ENCODE data around the gene MAP3K4. TPM values are rescaled to one million over a fixed set of nuclear protein-coding genes. Genes with fewer than 3 reads are reported as not detected.
"Not testable (repeated sequence)": the region's sequence is repeated elsewhere in the genome, so short reads cannot be mapped to it uniquely, and the experiment has no call there.

Gene MAP3K4
- total RNA-seq, 2 experiments from 2014 or later: 46.2 to 53.7 TPM

DNA sequence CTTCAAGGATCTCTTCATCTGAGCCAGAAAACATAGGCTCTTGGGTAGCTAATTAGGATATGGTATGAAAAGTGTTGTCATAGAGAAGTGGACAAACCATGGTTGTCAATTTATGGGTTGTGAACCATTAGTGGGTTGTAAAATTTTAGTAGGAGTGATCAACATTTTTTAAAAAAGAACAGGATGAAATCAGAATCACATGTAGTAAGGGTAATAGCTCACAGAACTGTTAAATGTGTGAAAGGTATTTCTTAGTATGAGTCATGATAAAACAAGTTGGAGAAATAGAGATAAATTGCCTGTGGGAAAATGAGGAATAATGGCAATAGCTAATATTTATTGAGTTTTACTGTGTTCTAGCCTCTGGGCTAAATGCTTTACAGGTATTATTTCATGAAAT, 113.4 kb downstream of the MAP3K4 start:
- peaks cover 2% of the 10 kb centered on the region for H3K9me3 Mint-ChIP-seq
- H3K4me1 Mint-ChIP-seq: peaks cover 3% of the 10 kb centered on the region
- no peak overlapping the region for H3K4me3 Mint-ChIP-seq
- peaks cover 21% of the 10 kb centered on the region for H3K36me3 Mint-ChIP-seq
- no peaks in the 10 kb centered on the region for H3K27me3 Mint-ChIP-seq
- POLR2A ChIA-PET: no interaction called here
- no peak overlapping the region for H3K27ac Mint-ChIP-seq
- DNase-seq (no peak), ATAC-seq (ENCODE audit: low read depth) (no peak)

DNA sequence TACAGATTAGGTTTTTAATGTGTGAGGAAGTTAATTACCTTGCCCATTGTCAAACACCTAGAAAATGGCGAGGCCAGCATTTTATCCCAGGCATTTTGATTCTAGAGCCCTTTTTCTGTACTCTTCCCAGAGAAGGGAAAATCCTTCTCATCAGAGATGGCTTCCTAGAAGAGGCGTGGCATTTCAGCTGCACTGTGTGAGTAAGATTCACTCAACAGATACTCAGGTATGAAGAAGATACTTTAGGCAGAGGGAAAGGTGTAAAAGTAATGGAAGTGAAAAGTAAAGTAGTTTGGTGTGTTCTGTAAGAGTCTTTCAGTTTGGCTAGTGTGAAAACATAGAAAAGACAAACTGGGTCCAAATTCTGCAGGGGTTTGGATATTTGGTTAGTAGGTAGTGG, 113.8 kb downstream of the MAP3K4 start:
- Mint-ChIP-seq H3K9me3 (peaks cover 2% of the 10 kb centered on the region), H3K36me3 (peaks cover 25% of the 10 kb centered on the region), H3K27ac (no peak overlapping the region), H3K4me3 (no peak overlapping the region), H3K4me1 (peaks cover 3% of the 10 kb centered on the region), H3K27me3 (no peaks in the 10 kb centered on the region)
- POLR2A ChIA-PET: no interaction called here
- no peak for ATAC-seq (ENCODE audit: low read depth)
- DNase-seq: no peak

DNA sequence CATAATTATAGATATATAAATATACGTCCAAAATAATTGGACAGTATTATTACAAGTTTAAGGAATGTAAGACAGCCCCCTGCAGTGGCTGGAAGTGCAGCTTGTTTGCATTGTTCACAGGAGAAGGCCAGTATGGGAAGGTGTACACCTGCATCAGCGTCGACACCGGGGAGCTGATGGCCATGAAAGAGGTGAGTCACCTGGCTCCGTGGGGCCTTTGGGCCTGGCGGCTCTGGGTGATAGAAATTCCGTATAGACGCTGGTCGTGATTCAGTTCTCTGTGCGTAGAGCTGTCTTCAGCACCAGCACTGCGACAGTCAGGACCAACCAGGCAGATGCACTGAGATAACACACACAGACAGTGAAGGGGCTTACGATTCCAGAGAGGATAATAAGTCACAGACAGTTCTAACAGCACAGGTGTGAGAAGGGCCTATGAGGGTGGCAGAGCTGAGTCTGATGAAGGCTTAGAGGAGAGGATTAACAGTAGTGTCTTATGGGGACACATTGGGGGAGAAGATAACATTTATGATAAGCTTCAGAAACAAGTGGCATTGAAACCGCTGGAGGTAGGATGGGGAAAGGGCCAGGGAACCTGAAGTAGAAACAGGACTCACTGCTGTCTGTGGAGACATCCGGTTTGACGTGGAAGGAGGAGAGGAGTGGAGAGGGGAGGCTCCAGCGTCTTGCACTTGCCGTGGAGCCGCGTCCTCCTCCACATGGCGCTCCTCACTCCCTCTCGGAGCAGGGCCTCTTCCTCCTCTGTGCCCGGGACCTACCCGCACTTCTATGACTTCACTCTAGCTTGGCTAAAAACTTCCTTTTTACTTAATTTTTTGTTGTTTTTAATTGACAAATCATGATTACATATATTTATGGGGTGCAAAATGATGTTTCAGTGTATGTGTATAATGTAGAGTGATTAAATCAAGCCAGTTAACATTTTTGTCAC, 116.5 kb downstream of the MAP3K4 start:
- ATAC-seq (ENCODE audit: low read depth) (no peak), DNase-seq (no peak)
- H3K36me3 Mint-ChIP-seq: peaks cover 32% of the 10 kb centered on the region
- no peaks in the 10 kb centered on the region for H3K27me3 Mint-ChIP-seq
- H3K4me3 Mint-ChIP-seq: no peak overlapping the region
- H3K27ac Mint-ChIP-seq: no peak overlapping the region
- POLR2A ChIA-PET: no interaction called here
- H3K4me1 Mint-ChIP-seq: peaks cover 14% of the 10 kb centered on the region
- peaks cover 2% of the 10 kb centered on the region for H3K9me3 Mint-ChIP-seq

DNA sequence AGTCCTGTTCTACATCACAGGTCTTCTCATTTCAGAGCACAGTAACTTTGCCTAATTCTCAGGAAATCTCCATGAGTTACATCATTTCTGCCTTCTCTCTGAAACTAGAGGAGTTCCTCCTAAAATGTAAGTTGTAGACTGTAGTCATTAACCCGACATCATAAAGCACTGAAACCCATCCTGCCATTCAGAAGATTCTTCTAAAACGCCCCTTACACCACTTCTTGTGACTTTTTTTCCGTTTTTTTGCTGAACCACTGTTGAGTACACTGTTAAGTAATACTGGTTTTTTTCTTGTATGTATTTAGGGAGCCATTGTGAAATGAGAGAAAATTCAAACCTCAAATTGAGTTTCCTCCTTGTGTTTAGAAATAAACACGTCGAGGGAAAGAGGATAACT, 117.3 kb downstream of the MAP3K4 start:
- Mint-ChIP-seq H3K36me3 (peaks cover 27% of the 10 kb centered on the region), H3K4me3 (no peak overlapping the region), H3K27me3 (no peaks in the 10 kb centered on the region), H3K27ac (no peak overlapping the region), H3K4me1 (peaks cover 14% of the 10 kb centered on the region), H3K9me3 (no peaks in the 10 kb centered on the region)
- no peak for ATAC-seq (ENCODE audit: low read depth)
- POLR2A ChIA-PET: no interaction called here
- no peak for DNase-seq

DNA sequence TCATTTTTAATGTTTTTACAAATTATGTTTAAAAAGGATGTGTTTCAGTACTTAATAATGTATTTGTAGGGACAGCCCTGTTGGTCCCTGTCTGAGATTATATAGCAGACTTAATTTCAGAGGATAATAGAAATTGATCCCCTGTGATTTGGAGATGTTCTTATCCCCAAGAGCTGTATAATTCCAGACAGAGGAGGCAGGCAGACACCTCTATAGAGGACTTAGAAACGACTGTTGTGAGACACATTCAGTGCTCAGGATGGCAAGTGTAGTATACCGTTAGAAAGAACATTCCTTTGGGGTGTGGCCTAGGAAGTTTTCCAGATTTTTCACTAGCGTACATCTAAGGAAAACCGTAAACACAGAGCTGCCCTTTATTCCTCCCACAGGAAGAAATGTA, 117.8 kb downstream of the MAP3K4 start:
- H3K27me3 Mint-ChIP-seq: no peaks in the 10 kb centered on the region

DNA sequence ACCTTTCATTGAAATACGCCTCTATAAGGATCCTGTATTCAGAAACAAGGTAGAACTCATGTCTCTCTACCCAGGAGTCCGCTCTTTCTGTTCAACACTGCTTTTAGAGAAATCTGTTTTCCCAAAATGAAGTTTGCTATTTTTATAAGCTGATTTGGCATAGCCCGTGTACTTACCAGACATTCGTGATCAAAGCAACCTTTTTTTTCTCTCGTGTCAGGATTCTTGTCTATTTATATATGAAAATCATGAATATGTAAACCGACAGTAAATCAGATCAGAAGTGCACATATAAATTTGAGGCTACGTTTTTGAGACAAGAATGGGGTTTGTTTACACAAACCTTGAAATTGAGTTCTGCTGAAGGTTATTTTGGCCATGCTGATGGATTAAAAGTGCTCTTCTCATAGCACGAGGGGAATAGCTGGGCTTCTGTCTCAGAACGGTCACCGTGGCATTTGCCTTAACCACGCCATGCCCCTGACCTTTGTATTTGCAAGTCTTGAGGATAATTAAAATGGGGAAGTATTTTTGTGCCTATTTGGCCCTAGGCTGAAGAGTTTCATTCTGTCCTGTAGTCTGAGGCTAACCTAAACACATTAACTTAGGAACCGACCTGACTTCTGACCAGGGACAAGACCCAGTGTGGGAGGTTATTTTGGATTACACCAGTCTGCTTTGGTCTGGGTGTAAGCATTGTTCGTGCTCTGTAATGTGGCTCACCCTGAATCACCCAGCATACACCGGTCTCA, 118.6 kb downstream of the MAP3K4 start:
- DNase-seq (no peak), ATAC-seq (ENCODE audit: low read depth) (no peak)
- Mint-ChIP-seq H3K4me3 (no peak overlapping the region), H3K27me3 (no peaks in the 10 kb centered on the region), H3K4me1 (peaks cover 11% of the 10 kb centered on the region), H3K9me3 (no peaks in the 10 kb centered on the region), H3K36me3 (peaks cover 24% of the 10 kb centered on the region), H3K27ac (no peak overlapping the region)
- POLR2A ChIA-PET: no interaction called here

More for the DNA sequence above, 117.8 kb downstream of the MAP3K4 start:
- H3K27ac Mint-ChIP-seq: no peak overlapping the region
- ATAC-seq (ENCODE audit: low read depth) (no peak), DNase-seq (no peak)
- peaks cover 14% of the 10 kb centered on the region for H3K4me1 Mint-ChIP-seq
- H3K9me3 Mint-ChIP-seq: no peaks in the 10 kb centered on the region
- no peak overlapping the region for H3K4me3 Mint-ChIP-seq
- H3K36me3 Mint-ChIP-seq: peaks cover 27% of the 10 kb centered on the region
- POLR2A ChIA-PET: no interaction called here

DNA sequence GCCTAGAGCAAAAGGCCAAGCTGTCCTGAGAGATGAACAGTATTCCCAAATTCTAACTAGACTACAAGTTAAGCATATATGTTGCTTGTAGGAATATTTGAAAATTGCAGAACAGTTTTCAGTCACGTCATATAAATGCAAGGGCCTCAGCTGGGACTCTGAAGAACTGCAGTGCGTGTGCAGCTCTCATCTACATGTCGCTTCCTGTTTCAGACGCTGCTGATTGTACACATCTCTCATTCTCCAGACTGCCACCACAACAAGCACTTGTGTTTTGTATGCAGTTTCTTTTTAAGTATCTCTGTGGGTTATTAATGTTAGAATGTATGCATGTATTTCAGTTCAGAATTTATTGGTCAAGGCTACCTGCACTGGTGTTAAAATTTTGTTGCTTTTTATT, 119.7 kb downstream of the MAP3K4 start:
- DNase-seq: no peak
- Mint-ChIP-seq H3K27ac (peak overlapping the region; percentile 83), H3K4me3 (peak overlapping the region; percentile 10), H3K27me3 (no peaks in the 10 kb centered on the region), H3K36me3 (peaks cover 30% of the 10 kb centered on the region), H3K4me1 (peaks cover 12% of the 10 kb centered on the region), H3K9me3 (no peaks in the 10 kb centered on the region)
- peak; percentile 96 for ATAC-seq (ENCODE audit: low read depth)
- POLR2A ChIA-PET: interaction anchor here (1.5 kb wide), 1 partner anchor 163 kb away, joined by 5 read pairs; the partner anchor contains the start of gene AGPAT4

DNA sequence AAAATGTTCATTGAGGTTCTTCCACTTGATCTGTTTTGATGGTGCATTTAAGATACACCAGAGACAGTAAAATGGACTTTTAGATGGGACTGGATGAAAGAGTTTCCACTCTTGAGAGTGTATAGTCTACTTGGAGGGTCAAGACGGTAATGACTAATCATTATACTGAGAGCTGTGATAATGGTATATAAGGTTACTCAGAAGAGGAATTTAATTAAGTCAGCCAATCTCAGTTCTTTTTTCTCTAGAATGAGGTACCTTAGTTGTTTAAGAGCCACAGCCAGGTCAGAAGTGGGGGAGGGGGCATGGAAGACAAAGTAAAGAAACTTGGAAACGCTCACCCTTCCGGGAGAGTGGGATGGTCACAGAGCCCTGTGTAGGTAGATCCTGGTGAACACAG, 123.9 kb downstream of the MAP3K4 start:
- no peaks in the 10 kb centered on the region for H3K27me3 Mint-ChIP-seq
- peaks cover 37% of the 10 kb centered on the region for H3K36me3 Mint-ChIP-seq
- peaks cover 4% of the 10 kb centered on the region for H3K9me3 Mint-ChIP-seq
- ATAC-seq (ENCODE audit: low read depth) (no peak), DNase-seq (no peak)
- peaks cover 12% of the 10 kb centered on the region for H3K4me1 Mint-ChIP-seq
- H3K27ac Mint-ChIP-seq: no peak overlapping the region
- H3K4me3 Mint-ChIP-seq: no peak overlapping the region
- POLR2A ChIA-PET: no interaction called here

DNA sequence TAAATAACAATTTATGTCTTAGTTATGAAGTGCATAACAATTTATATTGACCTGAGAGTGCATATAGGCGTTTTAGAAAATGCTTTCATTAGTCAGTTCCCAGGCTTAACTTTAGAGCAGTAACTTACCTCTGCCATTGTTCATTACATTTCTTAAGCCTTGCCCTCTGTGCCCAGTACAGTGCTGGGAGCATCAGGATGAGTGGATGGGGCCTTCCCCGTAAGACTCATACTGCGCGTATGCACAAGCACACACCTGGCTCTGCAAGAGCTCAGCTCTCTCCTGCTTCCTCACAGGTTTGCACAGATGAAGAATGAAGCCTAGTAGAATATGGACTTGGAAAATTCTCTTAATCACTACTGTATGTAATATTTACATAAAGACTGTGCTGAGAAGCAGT, 125.0 kb downstream of the MAP3K4 start:
- no peak overlapping the region for H3K4me3 Mint-ChIP-seq
- H3K4me1 Mint-ChIP-seq: peaks cover 5% of the 10 kb centered on the region
- POLR2A ChIA-PET: no interaction called here
- H3K27me3 Mint-ChIP-seq: no peaks in the 10 kb centered on the region
- no peak for DNase-seq
- H3K27ac Mint-ChIP-seq: no peak overlapping the region
- peaks cover 44% of the 10 kb centered on the region for H3K36me3 Mint-ChIP-seq
- ATAC-seq (ENCODE audit: low read depth): no peak
- H3K9me3 Mint-ChIP-seq: peaks cover 8% of the 10 kb centered on the region

DNA sequence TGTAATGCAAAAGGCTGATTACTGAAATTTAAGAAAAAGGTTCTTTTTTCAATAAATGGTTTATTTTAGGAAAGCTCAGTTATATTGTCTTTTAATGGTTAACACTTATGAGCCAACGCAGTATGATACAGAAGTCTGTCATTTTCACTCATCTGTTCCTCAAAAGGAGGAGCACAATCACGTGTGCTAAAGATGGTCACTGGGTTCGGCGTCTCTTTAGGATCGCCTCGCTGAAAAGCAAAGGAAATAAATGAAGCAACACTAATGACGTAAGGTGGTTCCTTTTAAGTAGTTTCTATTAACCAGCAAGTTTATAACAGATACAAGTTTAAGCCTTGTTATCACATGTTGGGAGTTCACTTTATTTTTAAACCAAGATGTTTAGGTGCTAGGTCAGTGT, 125.7 kb downstream of the MAP3K4 start:
- H3K27ac Mint-ChIP-seq: no peak overlapping the region
- DNase-seq (no peak), ATAC-seq (ENCODE audit: low read depth) (no peak)
- H3K27me3 Mint-ChIP-seq: no peaks in the 10 kb centered on the region
- POLR2A ChIA-PET: no interaction called here
- peaks cover 1% of the 10 kb centered on the region for H3K4me1 Mint-ChIP-seq
- H3K36me3 Mint-ChIP-seq: peaks cover 48% of the 10 kb centered on the region
- H3K4me3 Mint-ChIP-seq: no peak overlapping the region
- peaks cover 12% of the 10 kb centered on the region for H3K9me3 Mint-ChIP-seq

DNA sequence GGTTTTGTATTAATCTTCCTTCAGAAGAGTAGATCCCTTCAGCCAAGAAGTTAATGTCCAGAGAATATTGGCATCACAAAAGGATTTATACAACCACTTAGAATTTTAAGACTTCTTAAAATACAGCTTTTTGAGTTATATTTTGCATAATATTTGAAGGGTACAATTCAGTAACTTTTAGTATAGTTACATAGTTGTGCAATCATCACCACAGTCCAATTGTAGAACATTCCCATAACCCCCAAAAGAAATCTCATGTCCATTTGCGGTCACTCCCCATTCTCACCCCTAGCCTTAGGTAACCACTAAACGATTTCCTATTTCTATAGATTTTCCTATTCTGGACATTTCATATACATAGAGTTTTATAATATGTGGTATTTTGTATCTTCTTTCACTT, 126.4 kb downstream of the MAP3K4 start:
- H3K27ac Mint-ChIP-seq: no peak overlapping the region
- peaks cover 12% of the 10 kb centered on the region for H3K9me3 Mint-ChIP-seq
- no peak overlapping the region for H3K4me3 Mint-ChIP-seq
- H3K27me3 Mint-ChIP-seq: no peaks in the 10 kb centered on the region
- peaks cover 46% of the 10 kb centered on the region for H3K36me3 Mint-ChIP-seq
- peaks cover 1% of the 10 kb centered on the region for H3K4me1 Mint-ChIP-seq
- POLR2A ChIA-PET: no interaction called here
- no peak for ATAC-seq (ENCODE audit: low read depth)
- no peak for DNase-seq

DNA sequence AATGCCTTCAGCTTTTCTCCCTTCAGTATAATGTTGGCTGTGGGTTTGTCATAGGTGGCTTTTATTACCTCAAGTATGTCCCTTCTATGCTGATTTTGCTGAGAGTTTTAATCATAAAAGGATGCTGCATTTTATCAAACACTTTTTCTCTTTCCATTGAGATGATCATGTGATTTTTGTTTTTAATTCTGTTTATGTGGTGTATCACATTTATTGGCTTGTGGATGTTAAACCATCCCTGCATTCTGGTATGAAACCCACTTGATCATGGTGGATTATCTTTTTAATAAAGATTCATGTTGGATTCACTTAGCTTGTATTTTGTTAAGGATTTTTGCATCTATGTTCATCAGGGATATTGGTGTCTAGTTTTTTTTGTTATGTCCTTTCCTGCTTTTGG, 131.8 kb downstream of the MAP3K4 start:
- H3K4me1 Mint-ChIP-seq; ATAC-seq (ENCODE audit: low read depth); POLR2A ChIA-PET; H3K4me3 Mint-ChIP-seq; H3K27ac Mint-ChIP-seq; DNase-seq; H3K27me3 Mint-ChIP-seq: not testable (repeated sequence)
- Mint-ChIP-seq H3K36me3 (peaks cover 72% of the 10 kb centered on the region), H3K9me3 (peaks cover 19% of the 10 kb centered on the region)

DNA sequence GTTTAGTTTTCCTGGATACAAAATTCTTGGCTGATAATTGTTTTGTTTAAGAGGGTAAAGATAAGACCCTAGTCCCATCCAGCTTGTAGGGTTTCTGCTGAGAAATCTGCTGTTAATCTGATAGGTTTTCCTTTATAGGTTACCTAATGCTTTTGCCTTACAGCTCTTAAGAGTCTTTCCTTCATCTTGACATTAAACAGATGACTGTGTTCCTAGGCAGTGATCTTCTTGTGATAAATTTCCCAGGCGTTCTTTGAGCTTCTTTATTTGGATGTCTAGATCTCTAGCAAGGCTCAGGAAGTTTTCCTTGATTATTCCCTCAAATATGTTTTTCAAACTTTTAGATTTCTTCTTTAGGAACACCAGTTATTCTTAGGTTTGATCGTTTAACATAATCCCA, 134.0 kb downstream of the MAP3K4 start:
- H3K36me3 Mint-ChIP-seq: peaks cover 57% of the 10 kb centered on the region
- H3K9me3 Mint-ChIP-seq: peaks cover 14% of the 10 kb centered on the region
- no peak overlapping the region for H3K27ac Mint-ChIP-seq

More for the DNA sequence above, 134.0 kb downstream of the MAP3K4 start:
- DNase-seq (no peak), ATAC-seq (ENCODE audit: low read depth) (no peak)
- no peak overlapping the region for H3K4me3 Mint-ChIP-seq
- peaks cover 9% of the 10 kb centered on the region for H3K4me1 Mint-ChIP-seq
- POLR2A ChIA-PET: no interaction called here
- H3K27me3 Mint-ChIP-seq: no peaks in the 10 kb centered on the region
